HL-60 (cell line): Measurements from ENCODE around the gene SERPINA5.

ENCODE experiments used
- GABPA ChIP-seq: IDR thresholded peaks from 2 replicates; pipeline ENCODE4 v1.6.1; 2012; ENCODE audit warnings: low read depth
- REST ChIP-seq: IDR thresholded peaks from 2 replicates; pipeline ENCODE4 v1.6.1; 2012; ENCODE audit warnings: low read depth; ENCODE audit not compliant: insufficient replicate concordance

GRCh38 chr14:94540031-94540794 is 41.0 kb upstream of the SERPINA5 start:
- no peak for TF ChIP-seq GABPA
- TF ChIP-seq REST: no peak
